ENCODE data around the gene OMD.

GRCh38 chr9:92402360-92402759, 21.9 kb downstream of the OMD start:
- TF ChIP-seq CTCF (IDR thresholded peaks at IDR 0.05; ENCODE audit: low read depth, low read length) (no peak), EZH2phosphoT487 (IDR thresholded peaks at IDR 0.05; ENCODE audit: low read depth) (no peak)
